Ishikawa (cell line): ENCODE data around the gene MUL1.

Experiments
- EGR1 ChIP-seq: IDR thresholded peaks from 2 replicates; pipeline ENCODE4 v1.6.1; 2012
- EP300 ChIP-seq: IDR thresholded peaks from 2 replicates; pipeline ENCODE4 v1.6.1; 2012; ENCODE audit warnings: borderline replicate concordance
- TF ChIP-seq, protein P1 (sequence below): IDR thresholded peaks from 2 replicates; pipeline ENCODE4 v1.6.1; 2012; ENCODE audit warnings: low read depth, mild to moderate bottlenecking

GRCh38 chr1:20526267-20526666, 18.3 kb upstream of the MUL1 start:
- no peak for TF ChIP-seq EP300
- TF ChIP-seq, protein P1, sequence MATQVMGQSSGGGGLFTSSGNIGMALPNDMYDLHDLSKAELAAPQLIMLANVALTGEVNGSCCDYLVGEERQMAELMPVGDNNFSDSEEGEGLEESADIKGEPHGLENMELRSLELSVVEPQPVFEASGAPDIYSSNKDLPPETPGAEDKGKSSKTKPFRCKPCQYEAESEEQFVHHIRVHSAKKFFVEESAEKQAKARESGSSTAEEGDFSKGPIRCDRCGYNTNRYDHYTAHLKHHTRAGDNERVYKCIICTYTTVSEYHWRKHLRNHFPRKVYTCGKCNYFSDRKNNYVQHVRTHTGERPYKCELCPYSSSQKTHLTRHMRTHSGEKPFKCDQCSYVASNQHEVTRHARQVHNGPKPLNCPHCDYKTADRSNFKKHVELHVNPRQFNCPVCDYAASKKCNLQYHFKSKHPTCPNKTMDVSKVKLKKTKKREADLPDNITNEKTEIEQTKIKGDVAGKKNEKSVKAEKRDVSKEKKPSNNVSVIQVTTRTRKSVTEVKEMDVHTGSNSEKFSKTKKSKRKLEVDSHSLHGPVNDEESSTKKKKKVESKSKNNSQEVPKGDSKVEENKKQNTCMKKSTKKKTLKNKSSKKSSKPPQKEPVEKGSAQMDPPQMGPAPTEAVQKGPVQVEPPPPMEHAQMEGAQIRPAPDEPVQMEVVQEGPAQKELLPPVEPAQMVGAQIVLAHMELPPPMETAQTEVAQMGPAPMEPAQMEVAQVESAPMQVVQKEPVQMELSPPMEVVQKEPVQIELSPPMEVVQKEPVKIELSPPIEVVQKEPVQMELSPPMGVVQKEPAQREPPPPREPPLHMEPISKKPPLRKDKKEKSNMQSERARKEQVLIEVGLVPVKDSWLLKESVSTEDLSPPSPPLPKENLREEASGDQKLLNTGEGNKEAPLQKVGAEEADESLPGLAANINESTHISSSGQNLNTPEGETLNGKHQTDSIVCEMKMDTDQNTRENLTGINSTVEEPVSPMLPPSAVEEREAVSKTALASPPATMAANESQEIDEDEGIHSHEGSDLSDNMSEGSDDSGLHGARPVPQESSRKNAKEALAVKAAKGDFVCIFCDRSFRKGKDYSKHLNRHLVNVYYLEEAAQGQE: no peak
- TF ChIP-seq EGR1: no peak
